K562 (cell line): ENCODE measurements around the gene XIRP1. TPM values are rescaled to one million over a fixed set of nuclear protein-coding genes. Genes with fewer than 3 reads are reported as not detected.

Experiments
- ATAC-seq: fragments of 200-7000 bp; cut with Tn5 transposase; 3 replicates; pipeline ENCODE4 v1.9.1; 2020; ENCODE audit warnings: moderate library complexity
- BruUV-seq: library from RNA; stranded (reverse); fragments of 400-500 nt; replicated peaks from 2 replicates; lab custom pipeline; 2021; lab: Mats Ljungman, UMichigan
- CTCF ChIA-PET: fragments of 300-600 bp; formaldehyde crosslinking; extraction: SDS; loops from one replicate; lab custom pipeline; 2021; ENCODE audit warnings: low intra/inter-chr PET ratio; lab: Yijun Ruan, JAX
- POLR2A ChIA-PET: fragments of 300-600, 350-650 bp; sonication (Branson Sonifier 250); formaldehyde crosslinking; extraction: SDS; loops from one replicate; lab custom pipeline; 2021; ENCODE audit warnings: antibody characterized with exemption, inconsistent platforms; lab: Yijun Ruan, JAX
- DNase-seq, 4 experiments: peaks; one replicate each; pipeline versions ENCODE4 v3.0.0 to v3.0.0-alpha.2; 2011 to 2018; ENCODE audit warnings: low spot score in 3 of 4, mixed read lengths in 3 of 4; ENCODE audit errors: extremely low read depth in 1 of 4
- FAIRE-seq: peaks from 2 replicates; lab custom pipeline; 2011; peaks lifted over from hg19 to GRCh38; lab: Jason Lieb, UNC
- H2AFZ ChIP-seq: 2 replicates; pipeline ENCODE4 v1.6.0; 2011; ENCODE audit warnings: low read depth, low read length, control low read depth, inconsistent platforms
- H3K27ac ChIP-seq: fragments of 200-600 bp; 3 replicates; pipeline ENCODE4 v1.8.0; 2011; ENCODE audit warnings: low read depth, mild to moderate bottlenecking, control low read depth, inconsistent platforms, low read length, moderate library complexity, mixed read lengths; ENCODE audit errors: extremely low read depth
- H3K27me3 ChIP-seq, 2 experiments: fragments of 300-600 bp in 1 of 2; 2 replicates in 1 of 2; 3 replicates in 1 of 2; pipeline versions ENCODE4 v1.6.0 to v1.8.0; 2011; ENCODE audit warnings: inconsistent platforms in 2 of 2, low read length in 2 of 2, mild to moderate bottlenecking in 1 of 2, mixed read lengths in 1 of 2, moderate library complexity in 1 of 2; ENCODE audit not compliant: control insufficient read depth in 2 of 2, insufficient read depth in 2 of 2
- H3K36me3 ChIP-seq: fragments of 300-600 bp; 3 replicates; pipeline ENCODE4 v1.8.0; 2011; ENCODE audit warnings: mild to moderate bottlenecking, low read length, inconsistent platforms; ENCODE audit not compliant: control insufficient read depth, insufficient read depth
- H3K4me1 ChIP-seq, 2 experiments: fragments of 200-600 bp in 1 of 2; replicated peaks in 1 of 2; 2 replicates in 1 of 2; 3 replicates in 1 of 2; pipeline versions ENCODE4 v1.5.1 to v1.8.0; 2011; ENCODE audit warnings: inconsistent platforms in 2 of 2, low read length in 2 of 2, mild to moderate bottlenecking in 1 of 2, mixed read lengths in 1 of 2, moderate library complexity in 1 of 2; ENCODE audit not compliant: control insufficient read depth in 2 of 2, insufficient read depth in 2 of 2
- H3K4me2 ChIP-seq: 2 replicates; pipeline ENCODE4 v1.6.1; 2011; ENCODE audit warnings: low read length, control low read depth, inconsistent platforms, mixed read lengths; ENCODE audit not compliant: insufficient read depth
- H3K4me3 ChIP-seq: fragments of 200-600 bp; sonication (generic), shearing (Covaris generic); 2 replicates; pipeline ENCODE4 v1.5.1; 2016; ENCODE audit warnings: control low read depth, inconsistent platforms
- H3K79me2 ChIP-seq: fragments of 200-600 bp; 3 replicates; pipeline ENCODE4 v1.8.0; 2011; ENCODE audit warnings: low read length, inconsistent platforms; ENCODE audit not compliant: control insufficient read depth, insufficient read depth
- H3K9ac ChIP-seq, 2 experiments: 2 replicates each; pipeline versions ENCODE4 v1.6.0 to v1.6.1; 2011; ENCODE audit warnings: low read depth in 2 of 2, low read length in 2 of 2, control low read depth in 1 of 2, inconsistent platforms in 1 of 2, mild to moderate bottlenecking in 1 of 2, mixed read lengths in 1 of 2; ENCODE audit not compliant: insufficient read depth in 1 of 2
- H3K9me1 ChIP-seq: one replicate; pipeline ENCODE4 v1.6.0; 2011; ENCODE audit warnings: inconsistent platforms, mild to moderate bottlenecking, low read length, moderate library complexity; ENCODE audit not compliant: control insufficient read depth, insufficient read depth
- H3K9me3 ChIP-seq: replicated peaks from 2 replicates; pipeline ENCODE4 v1.5.1; 2011; ENCODE audit warnings: low read depth, low read length, inconsistent platforms; ENCODE audit not compliant: control insufficient read depth, insufficient read depth
- H4K20me1 ChIP-seq: replicated peaks from 2 replicates; pipeline ENCODE4 v1.6.1; 2011; ENCODE audit warnings: low read length, inconsistent platforms, mixed read lengths; ENCODE audit not compliant: control insufficient read depth, insufficient read depth
- FOXA1 ChIP-seq: fragments of 450-650 bp; IDR thresholded peaks from 2 replicates; pipeline ENCODE4 v1.6.1; 2016; ENCODE audit warnings: mild to moderate bottlenecking, borderline replicate concordance
- MCM7 ChIP-seq, 2 experiments: fragments of 450-650 bp; IDR thresholded peaks; 2 replicates each; pipeline ENCODE4 v1.6.1; 2016 to 2018
- MEF2A ChIP-seq: IDR thresholded peaks from 2 replicates; pipeline ENCODE4 v1.6.1; 2011; ENCODE audit warnings: low read depth, mild to moderate bottlenecking, low read length, moderate library complexity; ENCODE audit not compliant: control insufficient read depth
- MEIS2 ChIP-seq: fragments of 450-650 bp; IDR thresholded peaks from 2 replicates; pipeline ENCODE4 v1.6.1; 2014; ENCODE audit warnings: mild to moderate bottlenecking; ENCODE audit not compliant: partially characterized antibody
- NFIC ChIP-seq: fragments of 450-650 bp; IDR thresholded peaks from 2 replicates; pipeline ENCODE4 v1.6.1; 2017; ENCODE audit warnings: mild to moderate bottlenecking, inconsistent platforms
- ZNF512 ChIP-seq: IDR thresholded peaks from 2 replicates; pipeline ENCODE4 v1.6.1; 2016; ENCODE audit warnings: missing genetic modification characterization, missing compliant biosample characterization
- WGBS: fragments of 100-300 bp; shearing (Covaris generic); methylation state at CpG from one replicate; pipeline ENCODE4 v1.1.6; 2016; ENCODE audit warnings: low coverage, mixed read lengths; ENCODE audit not compliant: insufficient coverage; ENCODE audit errors: missing lambda C conversion rate; 5-methylcytosine and 5-hydroxymethylcytosine counted together
- in situ Hi-C: fragments of 300-500 bp; cut with MboI; formaldehyde crosslinking; loops from 4 replicates; pipeline ENCODE4 v1.15.0; 2018; ENCODE audit warnings: inconsistent platforms, mixed read lengths
- intact Hi-C: fragments of 100-400 bp; cut with micrococcal nuclease; formaldehyde crosslinking; loops from 2 replicates; pipeline ENCODE4 v1.14.2; 2022
- polyA plus RNA-seq, 8 experiments: library from polyadenylated mRNA; depleted of rRNA in 4 of 8; stranded (reverse) in 5 of 8; unstranded in 3 of 8; fragments of >200 nt; fragmentation: Nextera tagmentation in 2 of 8; fragmentation: Illumina TruSeq in 1 of 8; extraction: Ambion mirVana in 2 of 8; extraction: Trizol in 1 of 8; gene quantifications; 2 replicates each; pipeline versions ENCODE4 v1.2.1 to v1.2.3, GENCODE V29; 2011 to 2014; ENCODE audit warnings: inconsistent platforms in 1 of 8, missing spikeins in 1 of 8
- total RNA-seq, 7 experiments: library from RNA; depleted of rRNA in 6 of 7; stranded (reverse); fragments of >200 nt in 6 of 7; fragmentation: Illumina TruSeq in 2 of 7; extraction: Trizol in 2 of 7; gene quantifications; 2 replicates each; pipeline versions ENCODE4 v1.2.1 to v1.2.3, GENCODE V29; 2011 to 2021; ENCODE audit warnings: low replicate concordance in 1 of 7

XIRP1 gene
- total and polyA plus RNA-seq, 9 of the 15 experiments (the other 6 are each of a cell fraction or from before 2014, with no cell fraction given): 0.03 to 0.27 (median 0.08) TPM; not detected in 3

GRCh38 chr3:39196671-39197356 lies 4.4 kb upstream of the XIRP1 start:
- Histone ChIP-seq H3K36me3 (no peaks in the 10 kb centered on the region), H3K4me2 (no peak overlapping the region), H3K9me1 (no peaks in the 10 kb centered on the region), H3K9me3 (no peaks in the 10 kb centered on the region), H3K27ac (no peak overlapping the region), H3K4me3 (no peak overlapping the region), H2AFZ (no peak overlapping the region), H3K79me2 (no peaks in the 10 kb centered on the region), H4K20me1 (no peaks in the 10 kb centered on the region), H3K4me1 (peaks cover 0 to 4% of the 10 kb centered on the region in 2 experiments; a peak in 1 of 5 replicates)
- intact Hi-C loops (no loop called here), in situ Hi-C loops (no loop called here)
- FAIRE-seq (no peak), DNase-seq (no peak), ATAC-seq (no peak)
- CTCF ChIA-PET: no interaction called here
- no TSS peak for BruUV-seq
- TF ChIP-seq NFIC (peak; percentile 32; the same call in 1 of the 2 replicates), MEF2A (no peak), MEIS2 (no peak)
- TF ChIP-seq, all 486 proteins: peak for 1
- WGBS: 0% methylated on average over 6 of the region's 6 CpGs
- peaks cover 2 to 12% of the 10 kb centered on the region in 2 experiments; a peak in 2 of 5 replicates for H3K27me3 ChIP-seq
- H3K9ac ChIP-seq: no peak overlapping the region
- POLR2A ChIA-PET: interaction anchor here (0.7 to 1.9 kb wide), 11 partner anchors 9 to 91 kb away, joined by 3 to 9 read pairs (median 3); partner anchors contain the start of gene CX3CR1

- H2AFZ ChIP-seq: no peak overlapping the region
- no peaks in the 10 kb centered on the region for H3K9me3 ChIP-seq
- H3K9ac ChIP-seq: no peak overlapping the region
- H3K36me3 ChIP-seq: no peaks in the 10 kb centered on the region
- no peak overlapping the region for H3K4me3 ChIP-seq
- no peak for DNase-seq
- FAIRE-seq: no peak
- no peaks in the 10 kb centered on the region for H3K4me1 ChIP-seq
- no peaks in the 10 kb centered on the region for H3K9me1 ChIP-seq
- H3K79me2 ChIP-seq: no peaks in the 10 kb centered on the region
- no peak for ATAC-seq
- no peak overlapping the region for H3K4me2 ChIP-seq
- TF ChIP-seq MCM7 (IDR thresholded peaks at IDR 0.05) (0 out of 4 replicates have a peak, but pooled peaks of 1 of the 2 experiments have one; percentile 38), ZNF512 (tag) (peak; percentile 77), FOXA1 (no peak)
- TF ChIP-seq, all 486 proteins: peak for 2
- Histone ChIP-seq H3K27me3 (peaks cover 2 to 12% of the 10 kb centered on the region in 2 experiments; a peak in 2 of 5 replicates), H3K27ac (no peak overlapping the region), H4K20me1 (no peaks in the 10 kb centered on the region)
- in situ Hi-C loops (no loop called here), intact Hi-C loops (no loop called here)
- ChIA-PET POLR2A (interaction anchor here (0.6 to 1.9 kb wide), 14 partner anchors 8 to 913 kb away, joined by 3 to 9 read pairs (median 3); partner anchors contain the start of gene CX3CR1), CTCF (no interaction called here)
- BruUV-seq: no TSS peak
- WGBS: 6% methylated on average over 3 of the region's 3 CpGs
Measured at GRCh38 chr3:39196034-39196433, 3.6 kb upstream of the XIRP1 start.
